ENCODE measurements around the gene MYCBP. TPM values are rescaled to one million over a fixed set of nuclear protein-coding genes. Genes with fewer than 3 reads are reported as not detected.

Gene MYCBP
- total and polyA plus RNA-seq, 2 of the 8 experiments (the other 6 are each of a cell fraction or from before 2014, with no cell fraction given), result 22.4 to 38.2 TPM

- Histone ChIP-seq H3K9ac (replicated peaks in 1 of 4; ENCODE audit: extremely low read depth in 1 of 4, low read depth in 3 of 4, low read length in 3 of 4) (no peak overlapping the region), H2BK5ac (ENCODE audit: low read depth, low read length) (no peak overlapping the region), H2BK15ac (ENCODE audit: low read length) (no peak overlapping the region), H4K5ac (ENCODE audit: insufficient read length, low read depth, low read length) (no peak overlapping the region), H3K9me3 (ENCODE audit: insufficient read depth in 2 of 2, low read depth in 1 of 2, low read length in 1 of 2) (no peaks in the 10 kb centered on the region), H3K56ac (replicated peaks; ENCODE audit: insufficient read length, low read depth, low read length) (no peak overlapping the region), H3K23me2 (ENCODE audit: low read depth, low read length) (no peaks in the 10 kb centered on the region), H4K91ac (replicated peaks; ENCODE audit: insufficient read length, low read length) (no peak overlapping the region), H3K23ac (ENCODE audit: insufficient read length) (no peak overlapping the region), H3K79me2 (ENCODE audit: control insufficient read depth in 1 of 2, insufficient read depth in 2 of 2, low read length in 2 of 2) (no peaks in the 10 kb centered on the region), H2BK20ac (ENCODE audit: low read length) (no peak overlapping the region), H3K4me2 (ENCODE audit: insufficient read depth in 1 of 2, low read depth in 2 of 2, low read length in 2 of 2) (no peak overlapping the region), H4K20me1 (replicated peaks in 1 of 2; ENCODE audit: control insufficient read depth in 1 of 2, insufficient read depth in 2 of 2, low read length in 2 of 2) (no peaks in the 10 kb centered on the region), H2BK120ac (replicated peaks; ENCODE audit: low read depth, low read length) (no peak overlapping the region), H3K14ac (ENCODE audit: insufficient read length) (no peak overlapping the region), H2AFZ (ENCODE audit: low read length) (no peak overlapping the region), H3K4me1 (replicated peaks in 1 of 4; ENCODE audit: control insufficient read depth in 3 of 4, insufficient read depth in 4 of 4, low read length in 3 of 4) (no peaks in the 10 kb centered on the region), H3K27me3 (replicated peaks in 1 of 4; ENCODE audit: control insufficient read depth in 3 of 4, extremely low read depth in 1 of 4, insufficient read depth in 3 of 4, low read length in 3 of 4) (no peaks in the 10 kb centered on the region), H4K8ac (ENCODE audit: extremely low read depth, insufficient read depth, low read length) (no peak overlapping the region), H3K4ac (replicated peaks; ENCODE audit: insufficient read length, low read depth, low read length) (no peak overlapping the region), H3K79me1 (ENCODE audit: low read depth, low read length) (no peaks in the 10 kb centered on the region), H2AK5ac (ENCODE audit: low read depth, low read length) (no peak overlapping the region), H3K18ac (ENCODE audit: extremely low read depth, low read length) (no peak overlapping the region), H3K27ac (ENCODE audit: low read depth, low read length) (no peak overlapping the region), H3K4me3 (ENCODE audit: extremely low read depth in 1 of 4, insufficient read depth in 2 of 4, low read depth in 3 of 4, low read length in 4 of 4) (no peak overlapping the region), H2BK12ac (ENCODE audit: low read depth, low read length) (no peak overlapping the region), H3K36me3 (ENCODE audit: control insufficient read depth in 2 of 4, insufficient read depth in 4 of 4, low read length in 3 of 4) (no peaks in the 10 kb centered on the region)
- 97% methylated on average over 3 of the region's 3 CpGs; no CpG with 5 or more reads in 1 of the 2 experiments for WGBS, 2 experiments (ENCODE audit: extremely low coverage in 1 of 2, insufficient coverage in 1 of 2, insufficient read length in 1 of 2, insufficient replicate concordance in 2 of 2, low coverage in 1 of 2, low lambda C conversion rate in 2 of 2, missing lambda C conversion rate in 1 of 2)
- no peak for DNase-seq (ENCODE audit: low read depth in 1 of 2, low spot score in 2 of 2)
- CTCF ChIA-PET (ENCODE audit: partially characterized antibody), result interaction anchor here (1.4 kb wide), 1 partner anchor 23 kb away, joined by 3 read pairs; no protein-coding TSS in a partner anchor
- POLR2A ChIA-PET (ENCODE audit: partially characterized antibody), result interaction anchor here (1.2 kb wide), 1 partner anchor 14 kb away, joined by 3 read pairs; no protein-coding TSS in a partner anchor
- no peak for FAIRE-seq
- TF ChIP-seq KDM1A (IDR thresholded peaks at IDR 0.05; ENCODE audit: borderline replicate concordance, low read length), result no peak
- TF ChIP-seq, protein P1, sequence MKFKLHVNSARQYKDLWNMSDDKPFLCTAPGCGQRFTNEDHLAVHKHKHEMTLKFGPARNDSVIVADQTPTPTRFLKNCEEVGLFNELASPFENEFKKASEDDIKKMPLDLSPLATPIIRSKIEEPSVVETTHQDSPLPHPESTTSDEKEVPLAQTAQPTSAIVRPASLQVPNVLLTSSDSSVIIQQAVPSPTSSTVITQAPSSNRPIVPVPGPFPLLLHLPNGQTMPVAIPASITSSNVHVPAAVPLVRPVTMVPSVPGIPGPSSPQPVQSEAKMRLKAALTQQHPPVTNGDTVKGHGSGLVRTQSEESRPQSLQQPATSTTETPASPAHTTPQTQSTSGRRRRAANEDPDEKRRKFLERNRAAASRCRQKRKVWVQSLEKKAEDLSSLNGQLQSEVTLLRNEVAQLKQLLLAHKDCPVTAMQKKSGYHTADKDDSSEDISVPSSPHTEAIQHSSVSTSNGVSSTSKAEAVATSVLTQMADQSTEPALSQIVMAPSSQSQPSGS (IDR thresholded peaks at IDR 0.05; ENCODE audit: low read length), result no peak
- no peak for TF ChIP-seq CTBP2 (IDR thresholded peaks at IDR 0.05; ENCODE audit: borderline replicate concordance, insufficient read depth, insufficient read length, low read length)
- TF ChIP-seq BACH1 (IDR thresholded peaks at IDR 0.05; ENCODE audit: low read length), result no peak
- TF ChIP-seq CREB1 (IDR thresholded peaks at IDR 0.05), result no peak
- TF ChIP-seq ATF3 (IDR thresholded peaks at IDR 0.05; ENCODE audit: insufficient read depth, low read depth, low read length), result no peak
- TF ChIP-seq SIX5 (IDR thresholded peaks at IDR 0.05; ENCODE audit: low read depth, low read length), result no peak
- TF ChIP-seq BCL11A (IDR thresholded peaks at IDR 0.05; ENCODE audit: low read depth in 2 of 2, low read length in 2 of 2), result no peak
- TF ChIP-seq POLR2A (IDR thresholded peaks at IDR 0.05; ENCODE audit: control extremely low read depth in 1 of 2, low read depth in 2 of 2, low read length in 2 of 2), result no peak
Observed at GRCh38 chr1:38915352-38915948, 42.3 kb upstream of the MYCBP start.
